A549 (cell line): ENCODE results near the gene SPINK8. TPM values are rescaled to one million over a fixed set of nuclear protein-coding genes. Genes with fewer than 3 reads are reported as not detected.

Source experiments
- ATAC-seq, 2 experiments: fragments of 200-7000 bp in 1 of 2; fragments of >200 bp in 1 of 2; cut with Nextera tagmentation in 1 of 2; cut with Tn5 transposase in 1 of 2; 3 replicates each; pipeline versions ENCODE4 v1.8.0 to v1.9.1; 2018 to 2020; ENCODE audit warnings: mild to moderate bottlenecking in 1 of 2, moderate library complexity in 1 of 2
- CTCF ChIA-PET: fragments of 300-600 bp; sonication (Branson Sonifier 250); formaldehyde crosslinking; extraction: SDS; loops from one replicate; lab custom pipeline; 2021; ENCODE audit warnings: antibody characterized with exemption, inconsistent platforms; lab: Yijun Ruan, JAX
- POLR2A ChIA-PET: fragments of 350-600 bp; formaldehyde crosslinking; extraction: SDS; loops from one replicate; lab custom pipeline; 2021; ENCODE audit warnings: antibody characterized with exemption, inconsistent platforms; lab: Yijun Ruan, JAX
- DNase-seq, 2 experiments: peaks; one replicate each; pipeline versions ENCODE4 v3.0.0 to v3.0.0-alpha.2; 2011 to 2016; ENCODE audit warnings: low read depth in 1 of 2, low spot score in 1 of 2
- FAIRE-seq: peaks from 2 replicates; lab custom pipeline; 2011; peaks lifted over from hg19 to GRCh38; lab: Jason Lieb, UNC
- H3K27ac ChIP-seq, 2 experiments: fragments of >200 bp; sonication (Bioruptor Twin); formaldehyde crosslinking; 3 replicates each; pipeline ENCODE4 v1.5.1; 2016 to 2017
- H3K4me1 ChIP-seq: fragments of >200 bp; sonication (Bioruptor Twin); formaldehyde crosslinking; 3 replicates; pipeline ENCODE4 v1.6.1; 2016
- H3K4me2 ChIP-seq: fragments of >200 bp; sonication (Bioruptor Twin); formaldehyde crosslinking; 3 replicates; pipeline ENCODE4 v1.6.1; 2016
- H3K4me3 ChIP-seq: fragments of >200 bp; sonication (Bioruptor Twin); formaldehyde crosslinking; 3 replicates; pipeline ENCODE4 v1.5.1; 2016
- H3K9me3 ChIP-seq: fragments of >200 bp; sonication (Bioruptor Twin); formaldehyde crosslinking; 3 replicates; pipeline ENCODE4 v1.6.1; 2016
- BHLHE40 ChIP-seq: IDR thresholded peaks from 2 replicates; pipeline ENCODE4 v1.6.1; 2012; ENCODE audit warnings: low read depth, low read length, inconsistent platforms
- CHD2 ChIP-seq: fragments of 150-350 bp; IDR thresholded peaks from 2 replicates; pipeline ENCODE4 v1.6.1; 2014; ENCODE audit warnings: low read length; ENCODE audit not compliant: partially characterized antibody
- EHF ChIP-seq: fragments of 250-450 bp; sonication (Bioruptor Pico); IDR thresholded peaks from 2 replicates; pipeline ENCODE4 v1.5.0; 2020; ENCODE audit warnings: mild to moderate bottlenecking
- FOSL2 ChIP-seq, 2 experiments: fragments of 450-650 bp in 1 of 2; fragments of >200 bp in 1 of 2; sonication (Bioruptor Twin) in 1 of 2; formaldehyde crosslinking; IDR thresholded peaks; 2 replicates each; pipeline versions ENCODE4 v1.5.0 to v1.6.1; 2016 to 2020; ENCODE audit warnings: mild to moderate bottlenecking in 1 of 2, moderate library complexity in 1 of 2
- GATA3 ChIP-seq: IDR thresholded peaks from 2 replicates; pipeline ENCODE4 v1.6.1; 2012; ENCODE audit warnings: borderline replicate concordance
- HDAC2 ChIP-seq: fragments of 200-600 bp; sonication (generic); IDR thresholded peaks from 2 replicates; pipeline ENCODE4 v1.6.1; 2016
- HEYL ChIP-seq: fragments of 250-450 bp; sonication (Bioruptor Pico); IDR thresholded peaks from 2 replicates; pipeline ENCODE4 v1.8.0; 2021; ENCODE audit warnings: mild to moderate bottlenecking, moderate library complexity
- HOXA7 ChIP-seq: fragments of 250-450 bp; sonication (Bioruptor Pico); IDR thresholded peaks from 2 replicates; pipeline ENCODE4 v1.5.0; 2020; ENCODE audit warnings: mild to moderate bottlenecking, moderate library complexity
- HOXB13 ChIP-seq: fragments of 250-450 bp; sonication (Bioruptor Pico); IDR thresholded peaks from 2 replicates; pipeline ENCODE4 v1.5.0; 2020; ENCODE audit warnings: low read depth, mild to moderate bottlenecking, moderate library complexity
- HOXB5 ChIP-seq: fragments of 250-450 bp; sonication (Bioruptor Pico); IDR thresholded peaks from 2 replicates; pipeline ENCODE4 v1.5.0; 2020; ENCODE audit warnings: mild to moderate bottlenecking, moderate library complexity
- JUNB ChIP-seq: fragments of >200 bp; sonication (Bioruptor Twin); formaldehyde crosslinking; IDR thresholded peaks from 2 replicates; pipeline ENCODE4 v1.6.1; 2016
- KDM1A ChIP-seq: fragments of 200-600 bp; sonication (generic); IDR thresholded peaks from 2 replicates; pipeline ENCODE4 v1.6.1; 2016; ENCODE audit warnings: low read depth, mild to moderate bottlenecking
- KDM5A ChIP-seq: fragments of 200-600 bp; sonication (generic); IDR thresholded peaks from 2 replicates; pipeline ENCODE4 v1.6.1; 2016; ENCODE audit warnings: antibody characterized with exemption, mild to moderate bottlenecking
- MAZ ChIP-seq: fragments of 150-350 bp; IDR thresholded peaks from 2 replicates; pipeline ENCODE4 v1.6.1; 2014; ENCODE audit warnings: antibody characterized with exemption, low read depth, low read length, borderline replicate concordance
- MYC ChIP-seq: IDR thresholded peaks from 2 replicates; pipeline ENCODE4 v1.6.1; 2012; ENCODE audit warnings: mild to moderate bottlenecking, inconsistent platforms, low read length, improper control_type of control experiment, borderline replicate concordance
- NFE2L2 ChIP-seq: fragments of 150-350 bp; conservative IDR thresholded peaks from 2 replicates; pipeline ENCODE4 v1.6.1; 2014; ENCODE audit warnings: low read length
- NR3C1 ChIP-seq: fragments of >200 bp; sonication (Bioruptor Twin); formaldehyde crosslinking; IDR thresholded peaks from 3 replicates; pipeline ENCODE4 v1.6.1; 2017
- PHF8 ChIP-seq: fragments of 200-600 bp; sonication (generic); IDR thresholded peaks from 2 replicates; pipeline ENCODE4 v1.6.1; 2016; ENCODE audit warnings: low read depth, mild to moderate bottlenecking, antibody characterized with exemption, moderate library complexity, borderline replicate concordance
- POLR2A ChIP-seq: IDR thresholded peaks from 2 replicates; pipeline ENCODE4 v1.6.1; 2012; ENCODE audit warnings: mild to moderate bottlenecking, low read length
- RCOR1 ChIP-seq: fragments of 150-350 bp; IDR thresholded peaks from 2 replicates; pipeline ENCODE4 v1.6.1; 2014; ENCODE audit warnings: antibody characterized with exemption, low read length, low read depth
- RFX5 ChIP-seq: fragments of 450-650 bp; IDR thresholded peaks from 2 replicates; pipeline ENCODE4 v1.7.1; 2014; ENCODE audit warnings: antibody characterized with exemption, mild to moderate bottlenecking, moderate library complexity
- SREBF2 ChIP-seq: fragments of 450-650 bp; IDR thresholded peaks from 2 replicates; pipeline ENCODE4 v1.6.1; 2014; ENCODE audit warnings: mild to moderate bottlenecking, moderate library complexity
- TFCP2L1 ChIP-seq: fragments of 250-450 bp; sonication (Bioruptor Pico); IDR thresholded peaks from 2 replicates; pipeline ENCODE4 v1.5.0; 2021; ENCODE audit warnings: mild to moderate bottlenecking
- ZC3H11A ChIP-seq: fragments of 450-650 bp; IDR thresholded peaks from 2 replicates; pipeline ENCODE4 v1.6.1; 2014; ENCODE audit warnings: antibody characterized with exemption, mild to moderate bottlenecking
- ZFP36 ChIP-seq: fragments of 450-650 bp; IDR thresholded peaks from 2 replicates; pipeline ENCODE4 v1.6.1; 2014; ENCODE audit warnings: borderline replicate concordance; ENCODE audit not compliant: partially characterized antibody
- ZNF302 ChIP-seq: fragments of 250-450 bp; sonication (Bioruptor Pico); IDR thresholded peaks from 2 replicates; pipeline ENCODE4 v1.9.0; 2021; ENCODE audit warnings: inconsistent platforms, mild to moderate bottlenecking, moderate library complexity
- WGBS: methylation state at CpG from one replicate; pipeline ENCODE4 v1.1.6; 2017; ENCODE audit errors: missing lambda C conversion rate; 5-methylcytosine and 5-hydroxymethylcytosine counted together
- polyA plus RNA-seq, 4 experiments: library from polyadenylated mRNA; depleted of rRNA in 3 of 4; stranded (reverse); fragments of >200 nt; fragmentation: RNase III in 1 of 4; extraction: RNeasy Plus Mini Kit Qiagen cat#74134 plus additional on column Dnase treatment in 1 of 4; gene quantifications; 2 replicates in 3 of 4; 3 replicates in 1 of 4; pipeline ENCODE4 v1.2.3, GENCODE V29; 2011 to 2017
- TF ChIP-seq, protein P1 (sequence below): fragments of >200 bp; sonication (Bioruptor Twin); formaldehyde crosslinking; IDR thresholded peaks from 2 replicates; pipeline ENCODE4 v1.6.1; 2016
- TF ChIP-seq, protein P2 (sequence below): fragments of 150-350 bp; IDR thresholded peaks from 2 replicates; pipeline ENCODE4 v1.6.1; 2014; ENCODE audit warnings: low read depth, mild to moderate bottlenecking, low read length
- TF ChIP-seq, protein P3 (sequence below): fragments of 250-450 bp; sonication (Bioruptor Pico); IDR thresholded peaks from 2 replicates; pipeline ENCODE4 v1.5.0; 2020; ENCODE audit warnings: low read depth, mild to moderate bottlenecking, moderate library complexity
- TF ChIP-seq, protein P4 (sequence below): fragments of 250-450 bp; sonication (Bioruptor Pico); IDR thresholded peaks from 2 replicates; pipeline ENCODE4 v1.5.0; 2021; ENCODE audit warnings: mild to moderate bottlenecking, moderate library complexity, borderline replicate concordance
- TF ChIP-seq, protein P5 (sequence below): fragments of 450-650 bp; IDR thresholded peaks from 2 replicates; pipeline ENCODE4 v1.6.1; 2014; ENCODE audit warnings: antibody characterized with exemption

Gene SPINK8
- polyA plus RNA-seq, 2 of the 4 experiments (the other 2 are of a cell fraction) = not detected

GRCh38 chr3:48268936-48269561 is 64.4 kb downstream of the SPINK8 start:
- POLR2A ChIA-PET = no interaction called here
- Histone ChIP-seq H3K27ac (no peak overlapping the region), H3K4me1 (no peaks in the 10 kb centered on the region)
- no peak for FAIRE-seq
- no peak for ATAC-seq
- WGBS = 93% methylated on average over 22 of the region's 23 CpGs
- no peak for DNase-seq
- no peak for TF ChIP-seq BHLHE40
- TF ChIP-seq RCOR1 = no peak
- TF ChIP-seq, protein P1, sequence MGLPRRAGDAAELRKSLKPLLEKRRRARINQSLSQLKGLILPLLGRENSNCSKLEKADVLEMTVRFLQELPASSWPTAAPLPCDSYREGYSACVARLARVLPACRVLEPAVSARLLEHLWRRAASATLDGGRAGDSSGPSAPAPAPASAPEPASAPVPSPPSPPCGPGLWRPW = no peak
- TF ChIP-seq NFE2L2 = no peak
- TF ChIP-seq HOXA7 (CRISPR knock-in tag) = no peak
- TF ChIP-seq ZFP36 = no peak
- TF ChIP-seq, all 56 proteins: peak for 0
- no peak overlapping the region for H3K4me2 ChIP-seq
- H3K4me3 ChIP-seq = no peak overlapping the region
- CTCF ChIA-PET = interaction anchor here (1.1 to 16.9 kb wide), 6 partner anchors 9 to 172 kb away, joined by 3 to 270 read pairs (median 4); no protein-coding TSS in a partner anchor
- no peaks in the 10 kb centered on the region for H3K9me3 ChIP-seq

DNA sequence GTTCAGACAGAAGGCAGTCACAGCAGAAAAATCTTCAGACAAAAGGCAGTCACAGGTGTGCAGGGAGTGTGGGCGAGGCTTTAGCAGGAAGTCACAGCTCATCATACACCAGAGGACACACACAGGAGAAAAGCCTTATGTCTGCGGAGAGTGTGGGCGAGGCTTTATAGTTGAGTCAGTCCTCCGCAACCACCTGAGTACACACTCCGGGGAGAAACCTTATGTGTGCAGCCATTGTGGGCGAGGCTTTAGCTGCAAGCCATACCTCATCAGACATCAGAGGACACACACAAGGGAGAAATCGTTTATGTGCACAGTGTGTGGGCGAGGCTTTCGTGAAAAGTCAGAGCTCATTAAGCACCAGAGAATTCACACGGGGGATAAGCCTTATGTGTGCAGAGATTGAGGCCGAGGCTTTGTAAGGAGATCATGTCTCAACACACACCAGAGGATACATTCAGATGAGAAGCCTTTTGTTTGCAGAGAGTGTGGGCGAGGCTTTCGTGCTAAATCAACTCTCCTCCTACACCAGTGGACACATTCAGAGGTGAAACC is 65.0 kb downstream of the SPINK8 start:
- ATAC-seq = no peak
- CTCF ChIA-PET = interaction anchor here (1.1 to 16.9 kb wide), 5 partner anchors 9 to 166 kb away, joined by 3 to 270 read pairs (median 4); no protein-coding TSS in a partner anchor

GRCh38 chr3:48267782-48268181 is 65.7 kb downstream of the SPINK8 start:
- TF ChIP-seq, protein P2, sequence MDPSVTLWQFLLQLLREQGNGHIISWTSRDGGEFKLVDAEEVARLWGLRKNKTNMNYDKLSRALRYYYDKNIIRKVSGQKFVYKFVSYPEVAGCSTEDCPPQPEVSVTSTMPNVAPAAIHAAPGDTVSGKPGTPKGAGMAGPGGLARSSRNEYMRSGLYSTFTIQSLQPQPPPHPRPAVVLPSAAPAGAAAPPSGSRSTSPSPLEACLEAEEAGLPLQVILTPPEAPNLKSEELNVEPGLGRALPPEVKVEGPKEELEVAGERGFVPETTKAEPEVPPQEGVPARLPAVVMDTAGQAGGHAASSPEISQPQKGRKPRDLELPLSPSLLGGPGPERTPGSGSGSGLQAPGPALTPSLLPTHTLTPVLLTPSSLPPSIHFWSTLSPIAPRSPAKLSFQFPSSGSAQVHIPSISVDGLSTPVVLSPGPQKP = no peak
- TF ChIP-seq, protein P3, sequence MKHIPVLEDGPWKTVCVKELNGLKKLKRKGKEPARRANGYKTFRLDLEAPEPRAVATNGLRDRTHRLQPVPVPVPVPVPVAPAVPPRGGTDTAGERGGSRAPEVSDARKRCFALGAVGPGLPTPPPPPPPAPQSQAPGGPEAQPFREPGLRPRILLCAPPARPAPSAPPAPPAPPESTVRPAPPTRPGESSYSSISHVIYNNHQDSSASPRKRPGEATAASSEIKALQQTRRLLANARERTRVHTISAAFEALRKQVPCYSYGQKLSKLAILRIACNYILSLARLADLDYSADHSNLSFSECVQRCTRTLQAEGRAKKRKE = no peak
- TF ChIP-seq PHF8 (no peak), GATA3 (no peak), KDM5A (no peak), NR3C1 (no peak), SREBF2 (no peak), HDAC2 (no peak), JUNB (no peak), MAZ (no peak), ZFP36 (no peak), HOXA7 (CRISPR knock-in tag) (no peak), ZC3H11A (no peak), HOXB13 (CRISPR knock-in tag) (no peak)
- TF ChIP-seq, all 56 proteins: peak for 0
- no peaks in the 10 kb centered on the region for H3K4me1 ChIP-seq
- ATAC-seq (no peak), DNase-seq (no peak), FAIRE-seq (no peak)
- H3K27ac ChIP-seq = no peak overlapping the region
- no peak overlapping the region for H3K4me2 ChIP-seq
- ChIA-PET CTCF (interaction anchor here (1.1 to 16.9 kb wide), 5 partner anchors 10 to 166 kb away, joined by 3 to 270 read pairs (median 4); no protein-coding TSS in a partner anchor), POLR2A (no interaction called here)
- WGBS = 77% methylated on average over 2 of the region's 2 CpGs
- H3K9me3 ChIP-seq = no peaks in the 10 kb centered on the region
- H3K4me3 ChIP-seq = no peak overlapping the region

More for the DNA sequence above, 65.0 kb downstream of the SPINK8 start:
- H3K4me2 ChIP-seq = no peak overlapping the region
- H3K4me1 ChIP-seq = no peaks in the 10 kb centered on the region
- WGBS = 84% methylated on average over 13 of the region's 13 CpGs
- POLR2A ChIA-PET = no interaction called here
- H3K9me3 ChIP-seq = no peaks in the 10 kb centered on the region
- FAIRE-seq = no peak
- H3K27ac ChIP-seq = no peak overlapping the region
- TF ChIP-seq HDAC2 = no peak
- no peak for TF ChIP-seq MAZ
- TF ChIP-seq TFCP2L1 (CRISPR knock-in tag) = no peak
- TF ChIP-seq, protein P4, sequence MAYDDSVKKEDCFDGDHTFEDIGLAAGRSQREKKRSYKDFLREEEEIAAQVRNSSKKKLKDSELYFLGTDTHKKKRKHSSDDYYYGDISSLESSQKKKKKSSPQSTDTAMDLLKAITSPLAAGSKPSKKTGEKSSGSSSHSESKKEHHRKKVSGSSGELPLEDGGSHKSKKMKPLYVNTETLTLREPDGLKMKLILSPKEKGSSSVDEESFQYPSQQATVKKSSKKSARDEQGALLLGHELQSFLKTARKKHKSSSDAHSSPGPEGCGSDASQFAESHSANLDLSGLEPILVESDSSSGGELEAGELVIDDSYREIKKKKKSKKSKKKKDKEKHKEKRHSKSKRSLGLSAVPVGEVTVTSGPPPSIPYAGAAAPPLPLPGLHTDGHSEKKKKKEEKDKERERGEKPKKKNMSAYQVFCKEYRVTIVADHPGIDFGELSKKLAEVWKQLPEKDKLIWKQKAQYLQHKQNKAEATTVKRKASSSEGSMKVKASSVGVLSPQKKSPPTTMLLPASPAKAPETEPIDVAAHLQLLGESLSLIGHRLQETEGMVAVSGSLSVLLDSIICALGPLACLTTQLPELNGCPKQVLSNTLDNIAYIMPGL (CRISPR knock-in tag) = no peak
- no peak for TF ChIP-seq RCOR1
- no peak for TF ChIP-seq POLR2A
- TF ChIP-seq CHD2 = no peak
- TF ChIP-seq, protein P1 = no peak
- TF ChIP-seq BHLHE40 = no peak
- TF ChIP-seq KDM1A = no peak
- no peak for TF ChIP-seq FOSL2 (IDR thresholded peaks at IDR 0.05)
- TF ChIP-seq FOSL2 (CRISPR knock-in tag; IDR thresholded peaks at IDR 0.05) = no peak
- TF ChIP-seq HOXB5 (CRISPR knock-in tag) = no peak
- TF ChIP-seq RFX5 = no peak
- no peak for TF ChIP-seq HEYL (CRISPR knock-in tag)
- TF ChIP-seq EHF = no peak
- no peak for TF ChIP-seq MYC
- TF ChIP-seq, protein P5, sequence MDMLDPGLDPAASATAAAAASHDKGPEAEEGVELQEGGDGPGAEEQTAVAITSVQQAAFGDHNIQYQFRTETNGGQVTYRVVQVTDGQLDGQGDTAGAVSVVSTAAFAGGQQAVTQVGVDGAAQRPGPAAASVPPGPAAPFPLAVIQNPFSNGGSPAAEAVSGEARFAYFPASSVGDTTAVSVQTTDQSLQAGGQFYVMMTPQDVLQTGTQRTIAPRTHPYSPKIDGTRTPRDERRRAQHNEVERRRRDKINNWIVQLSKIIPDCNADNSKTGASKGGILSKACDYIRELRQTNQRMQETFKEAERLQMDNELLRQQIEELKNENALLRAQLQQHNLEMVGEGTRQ = no peak
- no peak for TF ChIP-seq ZNF302 (CRISPR knock-in tag)
- H3K4me3 ChIP-seq = no peak overlapping the region
- no peak for DNase-seq
